ENCODE measurements around the gene RGS19.

DNA sequence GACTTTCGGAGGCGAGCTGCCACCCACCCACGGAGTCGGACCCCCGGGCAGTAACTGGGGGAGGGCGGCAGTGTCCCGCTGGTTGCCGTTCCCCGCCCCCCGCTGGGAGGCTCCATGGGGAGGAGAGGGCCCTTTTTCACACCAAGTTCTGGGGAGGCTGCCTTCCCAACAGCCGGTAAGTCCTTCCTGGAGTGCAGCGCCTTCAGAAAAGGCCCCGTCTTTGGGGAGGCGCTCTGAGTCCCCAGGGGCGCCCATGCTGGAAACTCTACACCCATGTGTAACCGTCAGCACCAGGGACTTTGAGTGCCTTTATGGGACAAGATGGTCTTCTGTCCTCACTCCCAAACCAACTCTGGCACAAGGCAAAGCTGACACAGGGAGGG lies 29.4 kb downstream of the RGS19 start:
- TF ChIP-seq, protein P1, sequence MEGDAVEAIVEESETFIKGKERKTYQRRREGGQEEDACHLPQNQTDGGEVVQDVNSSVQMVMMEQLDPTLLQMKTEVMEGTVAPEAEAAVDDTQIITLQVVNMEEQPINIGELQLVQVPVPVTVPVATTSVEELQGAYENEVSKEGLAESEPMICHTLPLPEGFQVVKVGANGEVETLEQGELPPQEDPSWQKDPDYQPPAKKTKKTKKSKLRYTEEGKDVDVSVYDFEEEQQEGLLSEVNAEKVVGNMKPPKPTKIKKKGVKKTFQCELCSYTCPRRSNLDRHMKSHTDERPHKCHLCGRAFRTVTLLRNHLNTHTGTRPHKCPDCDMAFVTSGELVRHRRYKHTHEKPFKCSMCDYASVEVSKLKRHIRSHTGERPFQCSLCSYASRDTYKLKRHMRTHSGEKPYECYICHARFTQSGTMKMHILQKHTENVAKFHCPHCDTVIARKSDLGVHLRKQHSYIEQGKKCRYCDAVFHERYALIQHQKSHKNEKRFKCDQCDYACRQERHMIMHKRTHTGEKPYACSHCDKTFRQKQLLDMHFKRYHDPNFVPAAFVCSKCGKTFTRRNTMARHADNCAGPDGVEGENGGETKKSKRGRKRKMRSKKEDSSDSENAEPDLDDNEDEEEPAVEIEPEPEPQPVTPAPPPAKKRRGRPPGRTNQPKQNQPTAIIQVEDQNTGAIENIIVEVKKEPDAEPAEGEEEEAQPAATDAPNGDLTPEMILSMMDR (IDR thresholded peaks at IDR 0.05) = no peak
- no peak for TF ChIP-seq POLR2A (IDR thresholded peaks at IDR 0.05)
